Stimulated activated CD4-positive, alpha-beta T cell treated with anti-CD3 and anti-CD28 coated beads, Interleukin-12 subunit alpha, Interleukin-12 subunit beta, amount 100 ng/mL, for 4 hours (primary cell): ENCODE measurements around the gene DTNB.
"Not testable (repeated sequence)": the region's sequence is repeated elsewhere in the genome, so short reads cannot be mapped to it uniquely, and the experiment has no call there.

ENCODE experiments used
- DNase-seq: peaks from one replicate; pipeline ENCODE4 v3.0.0-alpha.2; 2020

Gene DTNB

GRCh38 chr2:25446122-25446521 is 227.3 kb downstream of the DTNB start:
- DNase-seq: no peak

DNA sequence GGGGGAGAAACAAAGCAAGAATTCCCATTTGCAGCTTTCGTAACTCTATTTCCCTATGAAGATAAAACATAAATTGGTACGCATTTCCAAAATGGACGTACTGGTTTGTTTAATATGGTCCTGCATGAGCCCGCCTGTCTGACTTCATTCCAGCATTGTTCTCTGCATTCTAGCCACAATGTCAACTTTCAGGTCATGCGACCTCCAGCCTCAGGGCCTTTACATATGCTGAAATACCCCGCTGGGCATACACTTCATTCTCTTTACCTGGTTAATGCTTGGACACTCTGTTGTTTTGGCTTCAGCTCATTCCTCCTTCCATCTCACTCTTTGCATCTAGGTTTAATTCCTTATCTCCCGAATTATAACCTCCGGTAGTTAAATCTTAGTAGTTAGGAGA is 227.9 kb downstream of the DTNB start:
- DNase-seq: no peak

DNA sequence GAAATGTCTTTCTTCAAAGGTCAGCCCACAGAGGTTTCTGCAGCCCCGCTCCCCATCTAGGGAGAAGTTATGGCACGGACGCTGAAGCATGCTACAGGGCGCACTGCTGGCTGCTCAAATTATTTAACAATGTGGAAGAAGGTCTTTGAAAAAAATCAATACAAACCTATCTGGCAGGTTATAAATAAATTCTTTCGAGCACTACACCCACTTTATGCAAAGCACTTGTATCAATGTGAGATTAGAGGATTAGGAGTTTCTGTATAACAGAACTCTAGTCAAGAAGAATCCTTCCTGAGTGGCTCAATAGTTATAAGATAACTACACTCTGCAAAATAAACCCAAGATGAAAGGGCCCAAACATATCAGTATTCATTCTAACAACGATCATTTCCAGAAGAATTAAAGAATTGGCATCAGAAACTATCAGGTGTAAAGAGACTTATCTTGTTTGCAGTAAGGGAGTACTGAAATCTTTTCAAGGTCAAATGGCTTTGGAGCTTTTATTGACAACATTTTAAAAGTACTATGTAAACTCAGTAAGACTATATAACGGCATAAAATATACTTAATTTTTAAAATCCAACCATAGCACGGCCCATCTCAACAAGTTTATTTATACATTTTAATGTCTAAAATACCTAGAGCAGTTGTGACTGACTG is 228.6 kb downstream of the DTNB start:
- DNase-seq: no peak

DNA sequence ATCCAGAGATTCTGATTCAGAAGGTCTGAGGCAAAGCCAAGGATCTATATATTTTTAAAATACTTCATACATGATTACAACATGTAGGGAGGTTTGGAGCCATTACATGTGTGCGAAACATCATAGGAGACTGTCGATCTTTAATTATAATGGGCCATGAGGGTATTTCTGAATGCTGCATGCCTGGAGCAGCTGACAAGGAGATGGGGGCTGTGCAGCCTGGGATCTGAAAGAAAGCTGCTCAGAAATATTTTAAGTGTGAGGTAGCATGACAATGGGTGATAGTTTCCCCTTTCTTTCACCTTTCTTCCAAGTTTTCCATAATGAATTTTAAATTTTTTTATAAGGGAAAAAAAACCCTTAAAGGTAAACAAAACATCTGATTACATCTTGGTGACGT is 229.6 kb downstream of the DTNB start:
- no peak for DNase-seq

DNA sequence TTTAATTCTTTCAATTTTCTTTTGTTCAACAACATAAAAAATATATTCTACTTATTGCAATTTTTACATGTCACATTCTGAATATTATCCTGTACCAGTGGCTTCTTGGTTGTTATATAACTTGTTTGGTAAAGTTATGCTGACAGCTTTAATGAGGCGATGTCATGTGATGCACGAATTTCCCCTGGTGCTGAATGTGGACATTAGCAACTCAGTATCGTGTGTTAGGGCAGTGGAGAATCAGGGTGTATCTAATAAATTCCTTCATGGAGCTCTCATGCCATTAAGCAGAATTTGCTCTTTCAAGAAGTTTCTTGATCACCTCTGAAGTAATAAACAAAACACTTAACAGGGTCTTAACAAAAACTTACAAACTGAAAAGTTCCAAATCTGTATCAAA is 232.0 kb downstream of the DTNB start:
- no peak for DNase-seq

- DNase-seq: no peak
Observed at GRCh38 chr2:25438793-25439192, 234.6 kb downstream of the DTNB start.

GRCh38 chr2:25437881-25438662 is 235.3 kb downstream of the DTNB start:
- no peak for DNase-seq

GRCh38 chr2:25435421-25435820 is 238.0 kb downstream of the DTNB start:
- DNase-seq: no peak

GRCh38 chr2:25431604-25432003 is 241.8 kb downstream of the DTNB start:
- no peak for DNase-seq

DNA sequence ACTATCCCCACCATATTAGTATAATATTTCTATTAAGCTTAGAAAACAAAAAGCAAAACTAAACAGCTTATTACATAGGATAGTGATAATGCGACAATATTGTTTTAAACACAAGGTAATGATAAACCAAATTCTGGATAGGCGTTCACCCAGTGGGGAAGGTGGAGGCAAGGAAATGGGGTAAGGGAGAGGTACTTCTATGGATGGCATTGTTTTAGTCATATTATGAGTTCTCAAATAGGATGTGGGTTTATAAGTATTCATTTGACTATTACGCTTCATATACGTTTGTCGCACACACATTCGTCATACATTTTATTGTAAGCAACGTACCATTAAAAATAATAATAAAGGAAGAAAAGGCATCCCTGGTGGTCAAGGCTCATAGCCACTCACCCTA is 242.8 kb downstream of the DTNB start:
- DNase-seq: no peak

- no peak for DNase-seq
Observed at GRCh38 chr2:25426326-25426725, 247.1 kb downstream of the DTNB start.

- DNase-seq: no peak
Observed at GRCh38 chr2:25424426-25425028, 248.8 kb downstream of the DTNB start.

DNA sequence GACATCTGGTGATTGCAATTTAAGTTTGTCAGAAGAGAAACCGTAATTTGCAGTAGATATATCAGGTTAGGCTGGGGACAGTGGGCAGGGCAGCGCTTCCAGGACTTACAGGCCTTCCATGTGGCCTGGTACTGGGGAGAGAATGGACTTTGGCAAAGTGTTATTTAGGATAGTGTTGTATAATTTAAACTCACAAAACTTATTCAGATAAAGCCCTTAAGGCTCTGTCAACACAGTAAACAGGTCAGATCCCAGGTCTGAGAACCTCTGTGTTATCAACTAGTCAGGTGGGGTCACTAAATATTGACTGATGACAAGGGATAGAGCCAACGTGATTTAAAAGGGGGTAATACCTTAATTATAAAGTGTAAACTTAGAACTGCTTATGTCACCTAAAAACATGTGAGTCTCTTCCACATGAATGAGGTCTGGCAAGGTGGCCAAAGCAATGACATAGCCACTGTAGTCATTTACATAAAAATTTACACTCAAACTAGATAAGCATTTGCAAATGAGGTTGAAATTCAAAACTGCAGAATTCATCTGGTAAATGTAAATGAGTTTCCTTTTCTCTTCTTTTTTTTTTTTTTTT is 251.5 kb downstream of the DTNB start:
- DNase-seq: no peak

- DNase-seq: no peak
Observed at GRCh38 chr2:25421289-25421688, 252.1 kb downstream of the DTNB start.

DNA sequence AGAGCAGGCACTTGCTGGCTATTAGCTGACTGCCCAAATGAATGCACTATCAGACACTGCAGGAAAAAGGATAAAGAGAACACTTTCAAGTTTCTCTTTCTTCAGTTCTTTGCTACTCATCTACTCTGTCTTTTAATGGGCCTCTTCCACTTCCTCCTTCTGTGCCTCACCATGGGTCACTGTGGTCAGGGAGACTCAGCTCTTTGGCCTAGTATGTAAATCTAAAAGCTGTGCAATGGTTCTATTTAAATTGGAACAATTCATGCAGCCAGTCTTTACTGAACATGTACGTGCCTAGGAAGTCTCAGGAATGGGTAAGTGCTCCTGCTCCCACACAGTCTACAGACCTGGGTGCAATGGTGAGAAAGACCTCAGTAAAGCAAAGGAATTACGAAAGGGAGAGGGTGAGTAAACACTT is 252.5 kb downstream of the DTNB start:
- no peak for DNase-seq

DNA sequence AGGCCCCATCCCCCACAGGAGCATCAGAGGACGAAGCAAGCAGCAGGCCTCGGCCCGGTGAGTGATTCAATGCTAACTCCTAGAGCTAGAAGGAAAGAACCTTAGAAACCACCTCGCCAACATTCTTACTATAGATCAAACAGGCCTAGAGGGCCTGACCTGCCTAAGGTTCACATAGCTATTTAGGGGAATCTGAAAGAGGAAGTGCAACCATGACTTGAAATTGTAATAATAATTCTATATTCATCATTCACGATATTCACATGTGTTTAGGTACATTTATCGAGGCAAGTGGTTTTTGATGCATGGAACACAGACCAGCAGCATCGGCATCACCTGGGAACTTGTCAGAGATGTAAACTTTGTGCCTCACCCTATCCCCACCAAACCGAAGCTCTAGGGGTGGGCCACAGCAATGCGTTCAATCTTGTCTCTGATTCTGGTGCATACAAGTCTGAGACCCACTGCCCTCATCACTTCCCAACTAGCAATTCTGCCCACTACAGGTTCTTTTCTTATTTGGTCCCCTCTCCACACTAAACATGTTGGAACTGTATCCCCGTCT is 253.6 kb downstream of the DTNB start:
- DNase-seq: no peak

DNA sequence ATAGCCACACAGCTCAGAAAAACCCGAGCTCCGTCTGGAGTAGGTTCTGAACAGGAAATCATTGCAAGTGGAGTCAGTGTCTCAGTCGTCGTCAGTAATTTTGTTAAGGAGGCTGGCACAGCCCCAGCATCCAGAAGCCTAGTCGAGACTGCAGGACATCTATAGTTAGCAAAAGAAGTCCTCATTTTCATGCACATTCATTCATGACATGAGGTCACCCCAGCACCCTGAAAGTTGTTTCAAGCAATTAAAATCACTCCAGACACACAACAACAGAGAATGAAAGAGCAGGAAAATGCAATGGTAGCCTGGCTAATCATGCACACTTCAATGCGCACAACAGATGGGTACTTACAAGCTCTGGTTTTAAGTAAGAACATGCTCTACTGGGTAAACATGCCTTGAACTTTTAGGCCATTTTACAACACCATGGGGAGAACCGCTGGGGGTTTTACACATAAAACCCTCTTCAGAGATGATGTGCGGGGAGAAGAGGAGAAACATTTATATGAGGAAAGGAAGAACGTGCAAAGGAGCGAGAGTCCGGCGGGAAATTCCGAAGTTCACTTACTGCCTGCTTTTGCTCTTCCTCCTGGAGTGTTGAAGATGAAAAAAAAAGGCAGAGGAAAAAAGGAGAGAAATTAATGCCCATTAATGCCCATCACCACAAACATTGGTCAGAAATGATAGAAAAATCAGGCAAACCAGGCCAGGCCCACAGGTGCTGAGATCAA is 254.3 kb downstream of the DTNB start:
- no peak for DNase-seq

GRCh38 chr2:25417715-25418369 is 255.5 kb downstream of the DTNB start:
- no peak for DNase-seq

- no peak for DNase-seq
Observed at GRCh38 chr2:25416674-25417073, 256.7 kb downstream of the DTNB start.

DNA sequence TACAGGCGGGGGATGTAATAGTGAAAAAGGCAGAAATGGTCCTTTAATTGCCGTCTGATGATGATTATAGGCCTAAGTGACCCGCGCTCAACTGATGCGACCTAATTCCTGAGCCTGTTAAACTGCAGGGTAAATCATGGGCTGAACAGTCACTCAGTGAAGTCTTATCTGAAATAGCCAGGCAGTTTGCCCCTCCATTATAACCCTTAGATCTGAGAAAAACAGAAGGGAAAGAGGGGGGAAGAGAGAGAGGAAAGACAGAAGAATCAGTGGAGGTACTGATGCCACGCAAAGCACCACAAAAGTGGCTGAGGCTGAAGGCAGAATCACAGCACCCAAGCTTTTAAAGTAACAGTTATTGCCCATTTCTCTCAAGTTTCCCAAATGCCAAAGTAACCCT is 258.6 kb downstream of the DTNB start:
- no peak for DNase-seq

DNA sequence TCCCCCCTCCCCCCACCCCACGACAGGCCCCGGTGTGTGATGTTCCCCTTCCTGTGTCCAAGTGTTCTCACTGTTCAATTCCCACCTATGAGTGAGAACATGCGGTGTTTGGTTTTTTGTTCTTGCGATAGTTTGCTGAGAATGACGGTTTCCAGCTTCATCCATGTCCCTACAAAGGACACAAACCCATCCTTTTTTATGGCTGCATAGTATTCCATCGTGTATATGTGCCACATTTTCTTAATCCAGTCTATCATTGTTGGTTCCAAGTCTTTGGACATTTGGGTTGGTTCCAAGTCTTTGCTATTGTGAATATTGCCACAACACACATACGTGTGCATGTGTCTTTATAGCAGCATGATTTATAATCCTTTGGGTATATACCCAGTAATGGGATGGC is 260.0 kb downstream of the DTNB start:
- DNase-seq: not testable (repeated sequence)

DNA sequence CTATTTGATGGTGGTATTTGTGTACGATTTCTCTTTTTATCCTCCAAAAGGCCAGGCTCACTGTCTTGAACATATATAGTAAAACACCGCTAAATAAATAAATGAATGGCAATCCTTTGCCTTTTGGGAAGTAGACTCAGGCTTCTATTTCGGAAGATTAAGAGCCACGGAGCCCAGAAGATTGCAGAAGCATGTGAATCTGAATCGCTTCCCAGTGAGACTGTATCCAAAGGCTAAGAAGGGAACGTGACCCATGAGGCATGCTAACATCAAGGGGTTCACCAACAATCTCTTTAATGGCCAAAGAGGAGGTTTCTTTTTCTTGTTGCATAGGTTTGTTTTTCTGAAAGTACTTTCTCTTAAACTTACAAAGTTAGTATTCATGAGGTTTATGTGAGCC is 261.6 kb downstream of the DTNB start:
- no peak for DNase-seq
